ENCODE data around the gene TDRD5.

DNA sequence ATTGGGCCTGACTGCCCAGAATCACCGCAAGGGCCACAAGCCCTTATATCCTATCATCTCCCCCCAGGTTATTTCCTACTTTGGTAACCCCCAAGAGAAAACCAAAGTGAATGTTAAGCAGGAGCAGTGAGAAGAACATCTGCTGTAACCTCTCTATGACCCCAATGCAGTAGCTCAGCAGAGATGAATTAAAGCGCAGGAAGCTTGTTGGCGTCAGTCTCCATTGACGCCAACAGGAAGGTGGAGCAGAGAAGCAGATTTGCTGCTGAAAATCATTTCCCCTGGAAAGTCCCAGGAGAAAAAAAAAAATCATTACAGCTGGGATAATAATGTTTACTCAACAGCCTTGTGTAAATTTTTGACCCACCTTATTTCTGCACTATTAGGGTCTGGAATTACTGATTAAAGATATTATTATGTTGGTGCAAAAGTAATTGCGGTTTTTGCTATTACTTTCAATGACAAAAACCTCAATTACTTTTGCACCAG, 118.3 kb downstream of the TDRD5 start:
- TF ChIP-seq, protein P1, sequence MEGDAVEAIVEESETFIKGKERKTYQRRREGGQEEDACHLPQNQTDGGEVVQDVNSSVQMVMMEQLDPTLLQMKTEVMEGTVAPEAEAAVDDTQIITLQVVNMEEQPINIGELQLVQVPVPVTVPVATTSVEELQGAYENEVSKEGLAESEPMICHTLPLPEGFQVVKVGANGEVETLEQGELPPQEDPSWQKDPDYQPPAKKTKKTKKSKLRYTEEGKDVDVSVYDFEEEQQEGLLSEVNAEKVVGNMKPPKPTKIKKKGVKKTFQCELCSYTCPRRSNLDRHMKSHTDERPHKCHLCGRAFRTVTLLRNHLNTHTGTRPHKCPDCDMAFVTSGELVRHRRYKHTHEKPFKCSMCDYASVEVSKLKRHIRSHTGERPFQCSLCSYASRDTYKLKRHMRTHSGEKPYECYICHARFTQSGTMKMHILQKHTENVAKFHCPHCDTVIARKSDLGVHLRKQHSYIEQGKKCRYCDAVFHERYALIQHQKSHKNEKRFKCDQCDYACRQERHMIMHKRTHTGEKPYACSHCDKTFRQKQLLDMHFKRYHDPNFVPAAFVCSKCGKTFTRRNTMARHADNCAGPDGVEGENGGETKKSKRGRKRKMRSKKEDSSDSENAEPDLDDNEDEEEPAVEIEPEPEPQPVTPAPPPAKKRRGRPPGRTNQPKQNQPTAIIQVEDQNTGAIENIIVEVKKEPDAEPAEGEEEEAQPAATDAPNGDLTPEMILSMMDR (IDR thresholded peaks at IDR 0.05): no peak
- TF ChIP-seq EZH2 (IDR thresholded peaks at IDR 0.05) (no peak), EZH2phosphoT487 (IDR thresholded peaks at IDR 0.05) (no peak)

Data from neural progenitor cell (in vitro differentiated cells).